Liver (tissue), 3 donors: ENCODE data around the gene ARHGAP4.

Experiments
- EGR1 ChIP-seq, 2 donors: IDR thresholded peaks; 2 replicates each; pipeline ENCODE4 v1.6.1; 2016 to 2018; ENCODE audit warnings: antibody characterized with exemption in 2 of 2, low read depth in 2 of 2
- GABPA ChIP-seq, 2 donors: IDR thresholded peaks in 1 of 2; conservative IDR thresholded peaks in 1 of 2; 2 replicates each; pipeline ENCODE4 v1.6.1; 2016; ENCODE audit warnings: antibody characterized with exemption in 2 of 2, mild to moderate bottlenecking in 1 of 2, moderate library complexity in 1 of 2
- JUND ChIP-seq, 2 donors: IDR thresholded peaks; 2 replicates each; pipeline ENCODE4 v1.6.1; 2016; ENCODE audit warnings: antibody characterized with exemption in 2 of 2
- NR2F2 ChIP-seq: IDR thresholded peaks from 2 replicates; pipeline ENCODE4 v1.6.1; 2016; ENCODE audit warnings: antibody characterized with exemption
- RAD21 ChIP-seq, 2 donors: IDR thresholded peaks; 2 replicates each; pipeline ENCODE4 v1.6.1; 2016; ENCODE audit warnings: antibody characterized with exemption in 2 of 2, mild to moderate bottlenecking in 2 of 2
- RXRA ChIP-seq, 2 donors: IDR thresholded peaks; 2 replicates each; pipeline ENCODE4 v1.6.1; 2017 to 2018; ENCODE audit warnings: antibody characterized with exemption in 2 of 2, mild to moderate bottlenecking in 1 of 2
- TF ChIP-seq, protein P1 (sequence below): fragments of 150-350 bp; IDR thresholded peaks from 2 replicates; pipeline ENCODE4 v1.5.1; 2017; ENCODE audit warnings: improper control_type of control experiment, low read depth, low read length; ENCODE audit not compliant: missing input control
- TF ChIP-seq, protein P2 (sequence below): IDR thresholded peaks from 2 replicates; pipeline ENCODE4 v1.6.1; 2016; ENCODE audit warnings: antibody characterized with exemption, mild to moderate bottlenecking
- donor health status: healthy.
- donor health status: healthy.

DNA sequence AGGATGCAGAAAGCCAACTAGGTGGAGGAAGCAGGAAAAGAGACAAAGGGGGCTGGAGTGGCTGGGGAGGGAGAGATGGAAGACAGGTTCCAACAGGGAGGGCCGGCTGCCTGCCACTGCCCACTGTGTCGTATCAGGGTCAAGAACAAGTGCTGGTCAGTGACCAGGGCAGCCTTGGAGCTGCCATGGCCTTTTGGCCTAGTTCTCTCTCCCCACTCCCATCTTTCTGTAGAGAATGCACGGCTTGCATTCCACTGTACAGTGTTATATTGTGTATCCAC is 52.0 kb downstream of the ARHGAP4 start:
- TF ChIP-seq, protein P1, sequence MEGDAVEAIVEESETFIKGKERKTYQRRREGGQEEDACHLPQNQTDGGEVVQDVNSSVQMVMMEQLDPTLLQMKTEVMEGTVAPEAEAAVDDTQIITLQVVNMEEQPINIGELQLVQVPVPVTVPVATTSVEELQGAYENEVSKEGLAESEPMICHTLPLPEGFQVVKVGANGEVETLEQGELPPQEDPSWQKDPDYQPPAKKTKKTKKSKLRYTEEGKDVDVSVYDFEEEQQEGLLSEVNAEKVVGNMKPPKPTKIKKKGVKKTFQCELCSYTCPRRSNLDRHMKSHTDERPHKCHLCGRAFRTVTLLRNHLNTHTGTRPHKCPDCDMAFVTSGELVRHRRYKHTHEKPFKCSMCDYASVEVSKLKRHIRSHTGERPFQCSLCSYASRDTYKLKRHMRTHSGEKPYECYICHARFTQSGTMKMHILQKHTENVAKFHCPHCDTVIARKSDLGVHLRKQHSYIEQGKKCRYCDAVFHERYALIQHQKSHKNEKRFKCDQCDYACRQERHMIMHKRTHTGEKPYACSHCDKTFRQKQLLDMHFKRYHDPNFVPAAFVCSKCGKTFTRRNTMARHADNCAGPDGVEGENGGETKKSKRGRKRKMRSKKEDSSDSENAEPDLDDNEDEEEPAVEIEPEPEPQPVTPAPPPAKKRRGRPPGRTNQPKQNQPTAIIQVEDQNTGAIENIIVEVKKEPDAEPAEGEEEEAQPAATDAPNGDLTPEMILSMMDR, result no peak
- TF ChIP-seq, protein P2, sequence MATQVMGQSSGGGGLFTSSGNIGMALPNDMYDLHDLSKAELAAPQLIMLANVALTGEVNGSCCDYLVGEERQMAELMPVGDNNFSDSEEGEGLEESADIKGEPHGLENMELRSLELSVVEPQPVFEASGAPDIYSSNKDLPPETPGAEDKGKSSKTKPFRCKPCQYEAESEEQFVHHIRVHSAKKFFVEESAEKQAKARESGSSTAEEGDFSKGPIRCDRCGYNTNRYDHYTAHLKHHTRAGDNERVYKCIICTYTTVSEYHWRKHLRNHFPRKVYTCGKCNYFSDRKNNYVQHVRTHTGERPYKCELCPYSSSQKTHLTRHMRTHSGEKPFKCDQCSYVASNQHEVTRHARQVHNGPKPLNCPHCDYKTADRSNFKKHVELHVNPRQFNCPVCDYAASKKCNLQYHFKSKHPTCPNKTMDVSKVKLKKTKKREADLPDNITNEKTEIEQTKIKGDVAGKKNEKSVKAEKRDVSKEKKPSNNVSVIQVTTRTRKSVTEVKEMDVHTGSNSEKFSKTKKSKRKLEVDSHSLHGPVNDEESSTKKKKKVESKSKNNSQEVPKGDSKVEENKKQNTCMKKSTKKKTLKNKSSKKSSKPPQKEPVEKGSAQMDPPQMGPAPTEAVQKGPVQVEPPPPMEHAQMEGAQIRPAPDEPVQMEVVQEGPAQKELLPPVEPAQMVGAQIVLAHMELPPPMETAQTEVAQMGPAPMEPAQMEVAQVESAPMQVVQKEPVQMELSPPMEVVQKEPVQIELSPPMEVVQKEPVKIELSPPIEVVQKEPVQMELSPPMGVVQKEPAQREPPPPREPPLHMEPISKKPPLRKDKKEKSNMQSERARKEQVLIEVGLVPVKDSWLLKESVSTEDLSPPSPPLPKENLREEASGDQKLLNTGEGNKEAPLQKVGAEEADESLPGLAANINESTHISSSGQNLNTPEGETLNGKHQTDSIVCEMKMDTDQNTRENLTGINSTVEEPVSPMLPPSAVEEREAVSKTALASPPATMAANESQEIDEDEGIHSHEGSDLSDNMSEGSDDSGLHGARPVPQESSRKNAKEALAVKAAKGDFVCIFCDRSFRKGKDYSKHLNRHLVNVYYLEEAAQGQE, result no peak
- no peak for TF ChIP-seq RAD21 (IDR thresholded peaks at IDR 0.05)
- TF ChIP-seq JUND (IDR thresholded peaks at IDR 0.05), result no peak
- TF ChIP-seq EGR1 (IDR thresholded peaks at IDR 0.05; ENCODE audit: low read depth in 2 of 2), result no peak
- TF ChIP-seq NR2F2, result no peak
- TF ChIP-seq RXRA (IDR thresholded peaks at IDR 0.05), result no peak
- TF ChIP-seq GABPA (IDR thresholded peaks at IDR 0.05 in 1 of 2, conservative IDR thresholded peaks at IDR 0.05 in 1 of 2), result no peak
